IPS-18c (cell line): ENCODE measurements around the gene RELCH.

Experiments used
- H3K4me3 ChIP-seq: 2 replicates; pipeline ENCODE4 v1.7.0; 2013; ENCODE audit warnings: low read depth, mild to moderate bottlenecking, low read length, moderate library complexity; ENCODE audit not compliant: insufficient read depth
- H3K9me3 ChIP-seq: one replicate; pipeline ENCODE4 v1.6.1; 2013; ENCODE audit warnings: mild to moderate bottlenecking, low read length, moderate library complexity; ENCODE audit not compliant: control insufficient read depth, insufficient read depth

RELCH gene

DNA sequence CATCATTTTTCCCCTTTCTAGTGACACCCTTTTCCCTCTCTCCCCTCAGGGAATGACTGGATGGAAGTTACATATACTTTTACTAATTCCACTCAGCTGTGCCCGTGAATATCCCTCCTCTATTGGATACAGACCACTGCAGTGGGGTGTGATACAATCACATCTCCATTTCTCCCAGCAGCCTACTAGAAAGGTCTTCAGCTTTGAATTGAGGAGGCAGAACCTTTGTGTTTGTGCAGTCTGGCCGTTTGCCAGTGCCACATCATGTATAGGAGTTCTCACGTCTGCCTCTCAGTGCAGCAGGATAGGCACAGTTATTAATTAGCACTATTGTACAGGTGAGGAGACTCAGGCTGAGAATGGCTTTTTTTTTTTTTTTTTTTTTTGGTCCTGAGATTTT, 154.4 kb downstream of the RELCH start:
- H3K4me3 ChIP-seq = no peak overlapping the region
- H3K9me3 ChIP-seq = no peaks in the 10 kb centered on the region

DNA sequence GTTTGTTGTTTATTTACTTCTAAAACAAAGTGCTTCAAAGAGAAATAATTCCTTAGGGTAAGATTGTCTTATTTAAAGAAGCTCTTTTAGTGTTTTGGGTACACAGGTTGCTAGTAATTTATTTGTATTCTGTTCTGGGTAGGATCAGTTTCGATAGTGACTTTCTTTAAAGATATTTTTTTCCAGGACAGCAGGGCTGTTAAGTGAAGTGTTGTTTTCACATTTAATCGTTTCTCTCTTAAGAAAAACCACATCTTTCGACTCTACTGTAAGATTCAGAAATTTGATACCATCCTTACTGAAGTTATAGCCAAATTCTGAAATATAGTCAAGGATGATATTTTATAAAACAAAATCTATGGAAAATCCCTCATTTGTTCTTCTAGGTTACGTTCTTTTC, 155.8 kb downstream of the RELCH start:
- H3K4me3 ChIP-seq = no peak overlapping the region
- H3K9me3 ChIP-seq = no peaks in the 10 kb centered on the region

DNA sequence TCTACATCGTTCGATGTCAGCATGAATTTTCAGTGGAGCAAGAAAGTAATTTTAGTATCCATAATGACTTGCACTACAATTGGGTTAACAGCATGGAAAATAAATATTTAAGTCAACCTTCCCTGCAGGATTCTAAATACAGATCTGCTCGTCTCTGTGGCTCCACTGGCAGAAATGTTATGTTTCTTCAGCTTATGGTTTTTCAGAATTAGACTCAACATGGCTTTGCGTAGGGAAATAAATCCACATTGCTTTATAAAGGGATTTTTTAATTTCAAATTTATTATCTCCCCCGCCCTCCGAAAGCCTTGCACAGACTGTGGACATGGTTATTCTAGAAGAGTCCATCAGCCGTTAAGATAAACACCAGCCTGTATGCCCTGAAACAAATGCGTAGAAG, 156.3 kb downstream of the RELCH start:
- Histone ChIP-seq H3K9me3 (no peaks in the 10 kb centered on the region), H3K4me3 (no peak overlapping the region)

DNA sequence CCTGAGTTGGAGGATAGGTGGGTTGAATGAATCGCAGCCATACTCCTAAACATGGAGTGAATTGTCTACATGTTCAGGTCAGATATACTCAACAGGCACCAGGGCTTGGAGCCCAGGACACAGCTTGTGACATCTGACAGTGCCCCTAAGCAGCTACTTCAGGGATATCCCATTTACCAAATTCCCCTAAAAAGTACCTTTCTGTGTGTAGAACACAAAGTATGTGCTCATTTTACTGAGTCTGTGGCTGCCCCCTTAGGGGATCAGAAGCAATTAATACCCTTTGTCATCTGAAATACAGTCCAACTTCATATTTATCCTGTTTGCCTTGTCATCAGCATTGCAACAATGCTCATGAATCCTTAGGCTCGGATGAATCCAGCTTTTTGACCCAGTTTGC, 158.9 kb downstream of the RELCH start:
- Histone ChIP-seq H3K9me3 (no peaks in the 10 kb centered on the region), H3K4me3 (no peak overlapping the region)

GRCh38 chr18:62346333-62347088, 159.5 kb downstream of the RELCH start:
- peak overlapping the region; percentile 28; the same call in 1 of the 2 replicates for H3K4me3 ChIP-seq
- no peaks in the 10 kb centered on the region for H3K9me3 ChIP-seq

- Histone ChIP-seq H3K4me3 (no peak overlapping the region; the same call in 1 of the 2 replicates), H3K9me3 (no peaks in the 10 kb centered on the region)
Measured at GRCh38 chr18:62347089-62347506, 160.0 kb downstream of the RELCH start.

DNA sequence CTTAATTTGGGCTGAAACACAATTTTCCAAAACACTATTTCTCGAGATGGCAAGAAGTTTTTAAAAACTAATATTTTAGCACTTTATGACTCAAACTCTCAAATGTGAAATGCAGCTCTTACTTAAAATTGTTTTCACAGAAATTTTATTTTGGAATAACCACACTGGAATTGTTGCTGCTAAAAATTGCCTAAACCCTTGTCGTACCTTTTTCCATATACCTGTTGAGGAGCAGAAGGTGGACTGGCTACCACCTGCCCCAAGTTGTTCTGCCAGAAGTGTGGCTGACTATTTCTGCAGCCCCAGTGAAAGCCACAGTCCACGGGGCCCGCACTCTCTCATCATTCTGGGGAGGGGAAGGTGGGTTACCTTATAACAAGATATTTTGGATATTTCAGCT, 161.4 kb downstream of the RELCH start:
- Histone ChIP-seq H3K4me3 (no peak overlapping the region), H3K9me3 (no peaks in the 10 kb centered on the region)

DNA sequence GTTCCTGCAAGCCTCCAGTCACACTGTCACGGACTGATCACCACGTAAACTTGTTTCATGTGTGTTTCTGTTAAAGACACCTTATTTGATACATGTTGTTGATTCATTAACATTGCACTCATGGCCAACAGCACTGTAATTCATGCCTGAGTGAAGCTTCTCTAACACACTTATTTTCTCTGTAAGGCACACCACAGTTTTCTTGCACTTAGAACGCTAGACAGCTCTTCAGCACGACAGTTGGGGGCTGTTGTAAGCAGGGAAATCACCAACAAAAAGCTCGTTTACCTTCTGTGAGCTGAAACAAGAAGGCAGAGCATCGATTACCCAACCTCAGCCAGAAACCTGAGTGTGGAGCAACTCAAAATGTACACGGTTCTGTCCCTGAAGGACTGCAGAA, 166.1 kb downstream of the RELCH start:
- Histone ChIP-seq H3K4me3 (no peak overlapping the region), H3K9me3 (no peaks in the 10 kb centered on the region)

DNA sequence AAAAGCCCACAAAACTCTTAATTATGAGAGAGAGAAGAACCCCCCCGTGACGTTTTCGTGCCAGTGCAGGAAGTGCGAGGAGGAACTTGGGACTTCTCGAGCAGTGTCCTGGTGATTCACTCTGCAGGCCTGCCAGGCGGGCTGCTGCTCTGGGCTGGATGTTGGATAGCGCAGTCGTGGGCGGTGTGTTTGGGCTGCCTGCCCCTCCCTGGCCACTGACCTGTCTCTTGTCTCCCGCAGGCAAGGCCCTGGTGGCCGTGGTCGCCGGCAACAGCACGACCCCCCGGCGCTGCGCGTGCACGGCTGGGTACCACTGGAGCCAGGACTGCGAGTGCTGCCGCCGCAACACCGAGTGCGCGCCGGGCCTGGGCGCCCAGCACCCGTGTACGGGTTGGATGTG, 167.1 kb downstream of the RELCH start:
- H3K4me3 ChIP-seq = no peak overlapping the region
- no peaks in the 10 kb centered on the region for H3K9me3 ChIP-seq

DNA sequence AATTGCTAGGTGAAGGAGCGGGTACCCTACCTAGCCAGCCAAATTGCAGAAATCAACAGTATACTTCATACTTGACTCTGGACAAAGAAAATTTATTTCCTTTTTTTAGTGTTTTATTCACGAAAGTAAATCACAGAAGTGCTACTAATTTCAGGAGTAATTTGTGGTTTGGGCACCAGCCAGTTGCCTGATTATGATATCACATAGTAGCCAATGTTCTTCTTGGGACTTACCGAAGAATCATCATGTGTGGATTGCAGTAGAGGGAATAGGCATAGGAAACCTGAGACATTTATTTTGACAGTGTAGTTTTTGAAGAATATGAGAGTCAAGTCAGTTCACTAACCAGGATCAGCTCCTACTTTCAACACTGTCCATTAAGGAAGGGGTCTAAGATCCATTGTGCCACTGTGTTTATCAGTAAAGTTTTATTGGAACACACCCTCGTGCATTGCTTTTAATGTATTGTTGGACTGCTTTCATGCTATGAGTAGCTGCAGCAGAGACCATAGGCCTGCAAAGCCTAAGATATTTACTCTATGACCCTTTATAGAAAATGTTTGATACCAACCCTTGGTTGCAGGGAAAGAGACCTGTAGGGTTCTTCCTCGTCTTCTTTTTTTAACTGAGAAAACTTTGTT, 170.1 kb downstream of the RELCH start:
- H3K4me3 ChIP-seq = no peak overlapping the region
- H3K9me3 ChIP-seq = no peaks in the 10 kb centered on the region
